Gastrocnemius medialis (tissue), 4 donors: ENCODE measurements around the gene DPCD. TPM values are rescaled to one million over a fixed set of nuclear protein-coding genes. Genes with fewer than 3 reads are reported as not detected.

Source experiments
- ATAC-seq, 2 donors: fragments of 150-250 bp; one replicate each; pipeline ENCODE4 v1.9.1; 2016
- DNase-seq, 2 donors: peaks; one replicate each; pipeline ENCODE4 v3.0.0-alpha.2; 2019
- H3K27ac ChIP-seq, 4 donors: fragments of 200-600 bp; sonication (generic); 1 replicate in 1 of 4; 2 replicates in 3 of 4; pipeline ENCODE4 v1.5.1; 2016 to 2018; ENCODE audit warnings: mild to moderate bottlenecking in 2 of 4, moderate library complexity in 1 of 4
- H3K27me3 ChIP-seq, 3 donors: fragments of 200-600 bp; sonication (generic) in 2 of 3; 1 replicate in 1 of 3; 2 replicates in 2 of 3; pipeline versions ENCODE4 v1.5.1 to v1.6.0; 2016 to 2019; ENCODE audit warnings: mild to moderate bottlenecking in 1 of 3, moderate library complexity in 1 of 3
- H3K36me3 ChIP-seq, 2 donors: fragments of 200-600 bp; sonication (generic) in 1 of 2; one replicate each; pipeline ENCODE4 v1.5.1; 2017 to 2018
- H3K4me1 ChIP-seq, 2 donors: fragments of 200-600 bp; sonication (generic) in 1 of 2; one replicate each; pipeline ENCODE4 v1.5.1; 2016 to 2017; ENCODE audit warnings: mild to moderate bottlenecking in 2 of 2
- H3K4me3 ChIP-seq, 4 donors: fragments of 200-600 bp; sonication (generic) in 3 of 4; 1 replicate in 1 of 4; 2 replicates in 3 of 4; pipeline ENCODE4 v1.5.1; 2016 to 2019; ENCODE audit warnings: mild to moderate bottlenecking in 2 of 4
- H3K9me3 ChIP-seq, 3 donors: fragments of 200-600 bp; sonication (generic) in 2 of 3; 1 replicate in 1 of 3; 2 replicates in 2 of 3; pipeline ENCODE4 v1.5.1; 2016 to 2019
- POLR2A ChIP-seq, 2 donors: fragments of 450-650 bp; IDR thresholded peaks; one replicate each; pipeline ENCODE4 v1.6.1; 2017; ENCODE audit warnings: antibody characterized with exemption in 2 of 2, mild to moderate bottlenecking in 2 of 2, moderate library complexity in 2 of 2
- in situ Hi-C, 4 donors: fragments of 200-750 bp; cut with MboI; loops; one replicate each; pipeline versions ENCODE4 v1.15.0 to v1.8.0; 2017; ENCODE audit warnings: low sequenced_read_pairs in 4 of 4
- intact Hi-C: fragments of 100-400 bp; cut with DNase I; formaldehyde crosslinking; loops from one replicate; pipeline ENCODE4 v1.15.1; 2023; ENCODE audit warnings: low total_unique reads
- total RNA-seq, 4 donors: library from RNA; depleted of rRNA; stranded (reverse); fragments of >200 nt; gene quantifications; one replicate each; pipeline versions ENCODE4 v1.1.0 to v1.2.3, GENCODE V29; 2016
- TF ChIP-seq, protein P1 (sequence below), 5 experiments: fragments of 450-650 bp in 3 of 5; fragments of 200-600 bp in 2 of 5; sonication (generic) in 2 of 5; IDR thresholded peaks in 4 of 5; conservative IDR thresholded peaks in 1 of 5; 1 replicate in 4 of 5; 2 replicates in 1 of 5; pipeline ENCODE4 v1.5.1; 2016 to 2019; ENCODE audit warnings: antibody characterized with exemption in 5 of 5, mild to moderate bottlenecking in 3 of 5, moderate library complexity in 3 of 5

The DPCD gene
- total RNA-seq, 4 donors from 2014 or later = 17.8 to 38.4 (median 22.9) TPM

DNA sequence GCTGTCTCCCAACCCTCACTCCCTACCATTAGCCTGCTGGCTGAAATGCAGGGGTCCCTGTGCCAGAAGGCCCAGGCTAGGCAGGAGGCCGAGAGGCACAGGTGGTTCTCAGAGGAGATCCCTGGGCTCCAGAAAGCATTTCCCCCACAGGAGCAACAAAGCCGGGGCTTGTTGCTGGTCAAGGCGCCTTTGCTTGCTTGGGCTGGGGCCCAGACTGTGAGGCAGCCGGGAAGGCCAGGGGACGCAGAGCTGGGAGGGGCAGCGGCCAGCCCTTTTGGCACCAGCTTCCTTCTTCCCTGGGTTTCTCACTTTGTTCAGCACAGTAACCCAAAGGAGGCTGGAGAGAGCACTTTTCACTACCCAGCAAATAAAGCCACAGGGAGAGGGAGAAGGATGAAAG lies 58.2 kb downstream of the DPCD start:
- H3K4me1 ChIP-seq = peaks cover 18% of the 10 kb centered on the region in 2 donors
- no peak overlapping the region for H3K4me3 ChIP-seq
- peak overlapping the region in 1 of 4 donors; percentile 31 for H3K27ac ChIP-seq
- DNase-seq = no peak
- H3K27me3 ChIP-seq = no peaks in the 10 kb centered on the region
- TF ChIP-seq POLR2A (IDR thresholded peaks at IDR 0.05) = no peak
- TF ChIP-seq, protein P1, sequence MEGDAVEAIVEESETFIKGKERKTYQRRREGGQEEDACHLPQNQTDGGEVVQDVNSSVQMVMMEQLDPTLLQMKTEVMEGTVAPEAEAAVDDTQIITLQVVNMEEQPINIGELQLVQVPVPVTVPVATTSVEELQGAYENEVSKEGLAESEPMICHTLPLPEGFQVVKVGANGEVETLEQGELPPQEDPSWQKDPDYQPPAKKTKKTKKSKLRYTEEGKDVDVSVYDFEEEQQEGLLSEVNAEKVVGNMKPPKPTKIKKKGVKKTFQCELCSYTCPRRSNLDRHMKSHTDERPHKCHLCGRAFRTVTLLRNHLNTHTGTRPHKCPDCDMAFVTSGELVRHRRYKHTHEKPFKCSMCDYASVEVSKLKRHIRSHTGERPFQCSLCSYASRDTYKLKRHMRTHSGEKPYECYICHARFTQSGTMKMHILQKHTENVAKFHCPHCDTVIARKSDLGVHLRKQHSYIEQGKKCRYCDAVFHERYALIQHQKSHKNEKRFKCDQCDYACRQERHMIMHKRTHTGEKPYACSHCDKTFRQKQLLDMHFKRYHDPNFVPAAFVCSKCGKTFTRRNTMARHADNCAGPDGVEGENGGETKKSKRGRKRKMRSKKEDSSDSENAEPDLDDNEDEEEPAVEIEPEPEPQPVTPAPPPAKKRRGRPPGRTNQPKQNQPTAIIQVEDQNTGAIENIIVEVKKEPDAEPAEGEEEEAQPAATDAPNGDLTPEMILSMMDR (IDR thresholded peaks at IDR 0.05 in 4 of 5, conservative IDR thresholded peaks at IDR 0.05 in 1 of 5) = no peak
- H3K9me3 ChIP-seq = no peaks in the 10 kb centered on the region
- no peaks in the 10 kb centered on the region for H3K36me3 ChIP-seq
- no peak for ATAC-seq
- in situ Hi-C loops (no loop called here), intact Hi-C loops (no loop called here)

DNA sequence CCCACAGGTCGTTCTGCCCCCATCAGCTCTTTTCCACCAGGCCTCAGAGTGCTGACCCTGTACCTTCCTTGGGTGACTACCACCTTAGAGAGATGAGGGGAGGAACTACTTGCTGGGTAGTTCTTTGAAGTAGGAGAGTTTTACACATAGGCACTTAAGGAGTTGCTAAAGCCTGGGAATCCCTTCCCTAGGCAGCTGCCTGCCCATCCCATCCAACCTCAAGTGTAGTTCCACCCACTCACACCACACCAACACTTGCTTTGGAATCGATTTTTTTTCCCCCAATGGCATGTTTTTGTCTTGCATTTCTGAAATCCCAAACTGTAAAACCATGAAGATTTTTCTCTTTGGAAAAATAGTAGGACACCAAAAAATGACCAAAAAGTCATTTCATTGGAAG lies 59.1 kb downstream of the DPCD start:
- DNase-seq = no peak
- peaks cover 18% of the 10 kb centered on the region in 2 donors for H3K4me1 ChIP-seq
- H3K27ac ChIP-seq = no peak overlapping the region
- H3K9me3 ChIP-seq = no peaks in the 10 kb centered on the region
- H3K27me3 ChIP-seq = no peaks in the 10 kb centered on the region
- in situ Hi-C loops = no loop called here
- ATAC-seq = no peak
- no peak overlapping the region for H3K4me3 ChIP-seq
- no peaks in the 10 kb centered on the region for H3K36me3 ChIP-seq
- TF ChIP-seq, protein P1 (IDR thresholded peaks at IDR 0.05 in 4 of 5, conservative IDR thresholded peaks at IDR 0.05 in 1 of 5) = no peak
- no peak for TF ChIP-seq POLR2A (IDR thresholded peaks at IDR 0.05)
- intact Hi-C loops = no loop called here

DNA sequence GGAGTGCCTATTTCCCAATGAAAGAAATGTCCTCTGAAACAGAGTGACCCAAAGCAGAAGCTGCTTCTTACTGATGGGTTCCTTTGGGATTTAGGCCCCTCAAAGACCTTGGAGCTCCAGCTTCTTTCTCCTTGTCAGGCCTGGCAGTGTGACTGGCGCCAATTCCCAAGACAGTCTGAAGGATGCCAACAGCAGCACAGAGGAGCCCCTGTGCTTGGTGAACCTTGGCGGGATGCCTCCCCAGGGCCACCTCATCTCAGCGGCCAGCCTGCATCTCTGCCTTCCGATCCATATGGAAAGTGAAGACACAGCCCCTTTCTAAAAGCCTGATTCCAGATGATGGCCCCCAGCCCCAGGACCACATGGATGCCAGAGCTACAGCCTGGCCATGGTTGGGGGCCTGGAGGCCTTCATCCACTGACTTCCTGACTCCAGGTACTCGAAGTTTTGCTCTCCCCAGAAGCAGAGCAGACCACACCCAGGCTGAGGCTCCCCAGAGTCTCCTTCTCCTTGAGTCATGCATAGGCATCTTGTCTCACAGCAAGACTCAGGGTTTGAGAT lies 61.5 kb downstream of the DPCD start:
- Histone ChIP-seq H3K36me3 (no peaks in the 10 kb centered on the region), H3K4me1 (peaks cover 18% of the 10 kb centered on the region in 2 donors), H3K27me3 (no peaks in the 10 kb centered on the region), H3K4me3 (no peak overlapping the region), H3K9me3 (no peaks in the 10 kb centered on the region), H3K27ac (no peak overlapping the region)
- intact Hi-C loops (no loop called here), in situ Hi-C loops (no loop called here)
- TF ChIP-seq POLR2A (IDR thresholded peaks at IDR 0.05) = no peak
- TF ChIP-seq, protein P1 (IDR thresholded peaks at IDR 0.05 in 4 of 5, conservative IDR thresholded peaks at IDR 0.05 in 1 of 5) = no peak
- DNase-seq = no peak
- no peak for ATAC-seq

DNA sequence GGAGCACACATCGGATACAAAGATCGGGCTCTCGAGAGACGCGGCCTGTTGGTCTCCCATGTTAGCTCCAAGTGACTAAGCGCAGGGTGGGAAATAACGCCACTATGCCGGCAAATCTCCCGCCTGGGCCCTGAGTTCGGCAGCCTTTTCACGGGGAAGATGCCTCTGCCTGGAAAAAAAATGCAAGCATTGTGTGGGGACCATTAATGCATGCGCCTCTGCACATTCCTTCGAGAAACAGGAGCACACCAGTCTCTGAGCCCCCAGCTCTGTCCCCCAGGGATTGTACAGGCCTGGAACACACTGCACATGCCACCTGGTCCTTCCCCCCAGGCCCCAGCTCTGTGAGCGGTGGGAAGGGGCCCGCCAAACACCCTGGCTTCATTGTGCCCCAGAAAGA lies 62.7 kb downstream of the DPCD start:
- in situ Hi-C loops = no loop called here
- TF ChIP-seq, protein P1 (IDR thresholded peaks at IDR 0.05 in 4 of 5, conservative IDR thresholded peaks at IDR 0.05 in 1 of 5) = no peak
- no peak for TF ChIP-seq POLR2A (IDR thresholded peaks at IDR 0.05)
- Histone ChIP-seq H3K36me3 (no peaks in the 10 kb centered on the region), H3K4me3 (no peak overlapping the region), H3K27me3 (no peaks in the 10 kb centered on the region), H3K27ac (no peak overlapping the region), H3K4me1 (peaks cover 12 to 15% of the 10 kb centered on the region in 2 donors), H3K9me3 (no peaks in the 10 kb centered on the region)
- no peak for DNase-seq
- no peak for ATAC-seq
- intact Hi-C loops = no loop called here

DNA sequence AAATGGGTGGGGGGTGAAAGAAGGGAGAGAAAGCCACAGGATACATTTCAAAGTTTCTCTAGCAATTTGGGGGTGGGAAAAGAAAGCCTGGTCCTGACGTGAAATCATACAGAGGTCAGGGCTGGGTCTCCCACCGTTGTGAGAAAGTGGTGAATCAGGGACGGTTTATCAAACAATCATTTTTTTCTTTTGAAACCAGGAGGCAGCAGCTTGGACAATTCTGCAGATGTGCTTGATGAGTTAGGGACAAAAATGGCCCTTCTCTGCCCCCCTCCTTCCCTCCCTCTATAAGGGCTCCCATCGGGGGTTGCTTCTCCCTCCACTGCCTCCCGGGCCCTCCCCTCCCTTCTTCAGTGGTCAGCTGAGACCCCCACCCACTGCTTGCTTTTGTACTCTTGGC lies 63.2 kb downstream of the DPCD start:
- in situ Hi-C loops = no loop called here
- TF ChIP-seq POLR2A (IDR thresholded peaks at IDR 0.05) = no peak
- TF ChIP-seq, protein P1 (IDR thresholded peaks at IDR 0.05 in 4 of 5, conservative IDR thresholded peaks at IDR 0.05 in 1 of 5) = no peak

More for the DNA sequence above, 63.2 kb downstream of the DPCD start:
- intact Hi-C loops = no loop called here
- ATAC-seq (no peak), DNase-seq (no peak)
- Histone ChIP-seq H3K4me3 (no peak overlapping the region), H3K4me1 (peaks cover 7 to 10% of the 10 kb centered on the region in 2 donors), H3K9me3 (no peaks in the 10 kb centered on the region), H3K27me3 (no peaks in the 10 kb centered on the region), H3K36me3 (no peaks in the 10 kb centered on the region), H3K27ac (no peak overlapping the region)
